ENCODE measurements around the gene BAIAP2L2.

The BAIAP2L2 gene

GRCh38 chr22:38106814-38107578 is 3.5 kb downstream of the BAIAP2L2 start:
- DNase-seq = no peak

DNA sequence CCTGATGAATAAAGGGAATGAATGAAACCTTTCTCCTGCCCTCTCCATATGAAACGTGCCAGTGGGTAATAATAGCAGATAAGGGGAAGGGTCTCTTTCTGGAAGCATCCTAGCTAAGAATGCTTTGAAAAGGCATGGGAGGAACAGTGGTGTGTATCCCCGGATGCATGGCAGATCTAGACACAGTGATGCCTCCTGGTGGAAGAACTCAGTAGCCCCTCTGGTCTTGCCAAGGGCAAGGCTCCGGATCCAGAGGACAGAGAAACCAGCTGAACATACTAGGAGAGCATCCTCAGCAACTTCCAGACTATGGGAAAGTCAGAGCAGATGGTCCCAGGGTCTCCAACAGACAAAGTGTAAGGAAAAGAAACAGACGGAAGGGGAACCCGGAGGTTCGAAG is 6.4 kb downstream of the BAIAP2L2 start:
- no peak for DNase-seq

- no peak for DNase-seq
These were observed 6.8 kb downstream of the BAIAP2L2 start for GRCh38 chr22:38103641-38104040.

- no peak for DNase-seq
These were observed 11.9 kb downstream of the BAIAP2L2 start for GRCh38 chr22:38098410-38099249.

DNA sequence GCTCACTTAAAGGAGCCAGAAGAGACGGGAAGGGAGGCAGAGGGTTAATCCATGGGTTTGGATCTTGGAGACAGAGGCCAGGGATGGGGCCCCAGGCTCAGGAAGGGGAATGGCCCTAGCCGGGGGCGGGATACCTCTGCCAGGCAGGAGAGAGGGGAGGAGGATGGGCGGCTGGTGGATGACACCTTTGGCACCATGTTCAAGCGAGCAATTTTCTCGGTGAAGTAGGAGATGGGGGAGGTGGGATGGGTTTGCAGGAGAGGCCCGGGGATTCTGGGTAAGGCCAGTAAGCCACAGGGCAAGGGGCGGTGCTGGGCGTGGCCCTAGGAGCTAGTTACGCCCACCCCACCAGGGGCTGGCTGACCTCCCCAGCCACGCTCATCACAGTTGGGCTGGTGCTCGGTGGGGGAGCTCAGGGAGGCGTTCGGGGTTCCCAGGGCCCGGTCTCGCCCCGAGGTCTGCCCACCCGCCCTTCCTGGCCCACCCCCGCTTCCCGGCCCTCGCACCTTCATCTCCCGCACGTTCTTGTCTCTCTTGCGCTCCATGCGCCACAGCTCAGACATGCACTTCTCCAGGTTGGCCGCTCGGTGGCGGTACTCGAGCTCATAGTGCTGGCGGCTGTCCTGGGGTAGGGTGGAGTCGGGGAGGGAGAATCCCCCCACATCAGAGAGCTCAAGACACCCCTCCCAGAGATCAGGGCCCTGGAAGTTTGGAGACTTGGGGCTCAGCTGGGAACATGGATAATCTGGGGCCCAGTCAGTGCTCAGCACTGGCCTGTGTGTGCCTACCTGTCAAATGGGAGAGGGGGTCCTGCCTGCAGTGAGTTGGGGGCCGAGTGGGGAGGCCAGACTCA is 12.7 kb downstream of the BAIAP2L2 start:
- DNase-seq = no peak

DNA sequence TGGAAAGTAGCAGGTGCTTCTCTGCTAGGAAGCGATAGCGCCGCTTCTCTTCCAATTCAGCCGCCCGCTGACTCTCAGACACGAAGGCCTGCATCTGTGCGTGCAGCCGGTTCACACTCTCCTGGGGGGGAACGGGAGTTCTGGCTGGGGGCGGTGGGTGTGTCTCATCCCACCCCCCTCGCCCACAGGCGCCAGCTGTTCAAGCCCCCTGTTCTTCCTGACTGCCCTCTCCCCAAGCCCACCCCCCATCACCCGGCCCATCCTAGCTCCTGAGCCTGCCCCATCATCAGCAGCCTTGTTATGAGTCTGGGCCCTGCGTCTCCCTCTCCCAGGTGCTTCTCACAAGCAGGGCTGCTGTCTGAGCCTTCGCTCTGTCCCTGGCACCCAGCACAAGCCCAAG is 13.4 kb downstream of the BAIAP2L2 start:
- no peak for DNase-seq

- DNase-seq = no peak
These were observed 21.0 kb downstream of the BAIAP2L2 start for GRCh38 chr22:38089474-38089851.

DNA sequence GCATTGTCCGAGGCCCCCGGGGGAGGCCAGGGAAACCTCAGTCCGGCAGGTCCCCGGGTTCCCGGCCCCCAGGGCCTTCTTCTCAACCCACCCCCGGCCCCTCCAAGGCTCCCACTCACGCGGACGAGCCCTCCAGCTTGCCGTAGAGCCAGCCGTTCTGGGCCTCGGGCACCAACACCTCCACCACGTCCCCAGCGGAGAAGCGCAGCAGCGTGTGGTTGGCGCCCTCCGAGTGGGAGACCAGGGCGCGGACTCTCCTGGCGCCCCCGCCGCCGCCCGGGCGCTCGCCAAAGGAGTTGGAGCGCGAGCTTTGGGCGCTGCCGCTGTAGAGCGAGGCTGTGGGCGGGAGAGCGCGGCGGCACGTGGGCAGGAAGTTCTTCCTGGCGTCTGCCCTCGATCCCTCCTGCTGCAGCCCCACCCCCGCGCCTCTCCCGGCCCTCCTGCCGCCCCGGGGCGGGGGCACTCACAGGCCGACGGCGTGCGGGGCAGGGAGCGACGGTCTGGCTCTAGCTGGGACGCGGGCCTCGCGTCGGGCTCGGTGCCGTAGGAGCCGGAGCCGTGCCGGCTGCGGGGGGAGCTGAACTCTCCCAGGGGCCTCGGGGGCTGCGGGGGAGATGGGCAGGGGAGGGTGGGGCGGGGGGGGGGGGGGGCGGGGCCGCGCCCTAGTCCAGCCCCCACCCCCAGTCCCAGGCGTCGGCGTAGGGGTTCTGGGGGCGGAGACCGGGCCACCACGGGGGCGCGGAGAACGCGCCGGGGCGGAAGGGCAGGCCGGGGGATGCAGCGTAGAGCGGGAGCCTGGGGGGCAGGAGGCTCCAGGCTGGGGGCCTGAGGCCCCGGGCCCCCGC is 21.6 kb downstream of the BAIAP2L2 start:
- no peak for DNase-seq

DNA sequence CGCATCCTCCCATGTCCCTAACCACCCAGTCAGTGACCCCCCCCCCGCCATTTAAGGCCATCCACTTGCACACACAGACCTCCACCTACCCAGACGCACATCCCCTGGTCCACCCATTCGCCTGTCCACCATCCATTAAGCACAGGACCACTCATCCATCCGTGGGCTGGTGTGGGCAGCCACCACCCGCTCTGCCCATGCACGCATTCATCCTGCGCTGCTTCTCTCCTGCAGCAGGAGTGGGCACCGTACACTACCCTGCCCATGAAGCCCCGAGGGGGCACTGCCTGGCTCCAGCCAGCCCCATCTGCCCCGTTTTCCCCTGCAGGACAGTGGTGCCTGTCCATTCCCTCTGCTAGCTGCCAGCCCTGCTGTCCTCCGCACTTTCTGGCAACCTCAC is 22.6 kb downstream of the BAIAP2L2 start:
- no peak for DNase-seq

DNA sequence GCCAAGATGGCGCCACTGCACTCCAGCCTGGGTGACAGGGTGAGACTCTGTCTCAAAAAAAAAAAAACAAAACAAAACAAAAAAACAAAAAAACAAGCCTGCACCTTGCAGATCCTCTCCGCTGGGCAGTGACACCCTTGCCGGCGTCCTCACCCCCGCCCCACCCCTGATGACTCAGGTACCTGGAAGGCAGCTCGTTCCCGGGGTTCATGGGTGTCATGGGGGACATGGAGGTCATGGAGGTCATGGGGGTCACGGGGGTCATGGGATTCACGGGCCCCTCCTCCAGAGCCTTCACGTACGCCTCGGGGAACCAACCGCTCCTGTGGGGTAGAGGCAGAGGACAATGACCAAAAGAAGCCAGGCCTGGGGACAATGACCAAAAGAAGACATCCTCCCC is 23.5 kb downstream of the BAIAP2L2 start:
- DNase-seq = no peak

DNA sequence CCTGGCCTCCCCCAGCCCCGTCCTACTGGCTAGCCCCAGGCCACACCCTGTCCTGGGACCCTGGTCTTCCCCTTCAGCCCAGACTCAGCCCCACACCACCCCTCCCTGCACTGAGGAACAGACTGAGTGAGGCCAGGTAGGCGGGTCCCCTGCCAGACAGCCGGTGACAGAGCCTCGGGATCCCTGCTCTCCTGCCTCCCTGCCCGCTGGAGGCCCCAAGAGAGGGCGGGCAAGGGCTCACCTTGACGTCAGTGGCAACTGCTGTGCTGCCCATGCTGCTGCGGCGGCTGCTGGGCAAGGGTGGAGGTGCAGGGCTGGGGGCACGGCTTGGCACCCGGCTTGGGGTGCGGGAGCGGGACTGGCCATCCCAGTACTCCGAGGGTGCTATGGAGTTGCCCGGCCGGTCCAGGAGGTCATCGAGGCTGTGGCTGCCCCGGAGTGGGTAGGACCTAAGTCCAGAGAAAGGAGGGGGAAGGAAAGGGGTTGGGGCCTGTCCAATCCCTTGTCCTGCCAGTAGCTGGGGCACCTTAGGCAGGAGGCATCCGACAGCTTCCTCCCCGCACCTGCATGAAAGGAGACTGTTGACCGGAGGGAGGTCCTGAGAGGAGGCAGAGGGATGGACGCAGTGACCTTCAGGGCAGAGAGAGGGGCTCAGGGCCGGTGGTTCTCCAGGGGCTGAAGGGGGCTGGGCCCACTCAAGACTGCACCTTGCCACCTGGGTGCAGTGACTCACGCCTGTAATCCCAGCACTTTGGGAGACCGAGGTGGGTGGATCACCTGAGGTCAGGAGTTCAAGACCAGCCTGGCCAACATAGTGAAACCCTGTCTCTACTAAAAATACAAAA is 24.3 kb downstream of the BAIAP2L2 start:
- no peak for DNase-seq

- no peak for DNase-seq
These were observed 25.0 kb downstream of the BAIAP2L2 start for GRCh38 chr22:38085501-38085900.

- DNase-seq = no peak
These were observed 25.4 kb downstream of the BAIAP2L2 start for GRCh38 chr22:38085056-38085455.

DNA sequence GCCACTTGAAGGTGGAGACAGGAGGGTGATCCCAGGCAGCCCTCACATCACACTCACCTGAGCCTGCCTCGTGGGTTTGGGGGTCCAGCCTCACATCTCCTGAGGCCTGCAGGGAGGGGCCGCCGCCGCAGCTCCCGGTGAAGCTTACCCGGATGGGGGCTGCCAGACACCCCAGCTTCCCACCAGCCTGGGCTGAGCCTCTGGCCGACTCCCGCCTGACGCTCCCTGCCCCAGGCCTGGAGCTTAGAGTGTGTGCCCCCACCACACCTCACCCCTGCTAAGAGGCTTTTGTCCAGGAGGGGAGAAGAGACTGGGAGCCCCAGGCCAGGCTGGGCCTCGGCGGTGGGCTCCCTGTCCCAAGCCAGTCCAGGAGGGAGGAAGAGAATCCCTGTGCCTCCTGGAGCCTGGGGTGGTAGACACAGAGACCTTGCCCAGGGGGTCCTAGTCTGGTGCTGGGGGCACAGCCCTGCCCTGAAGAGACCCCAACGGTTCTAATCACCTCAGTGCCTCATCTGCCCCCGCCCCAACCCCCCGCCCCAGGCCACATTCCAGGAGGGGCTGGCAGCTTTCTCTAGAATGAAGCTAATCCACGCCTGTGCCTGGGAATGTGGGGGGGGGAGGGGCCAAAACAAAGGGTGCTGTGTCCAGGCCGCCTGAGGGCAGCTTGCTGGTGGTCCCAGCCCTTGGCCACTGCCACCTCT is 26.4 kb downstream of the BAIAP2L2 start, which contains the start of gene SLC16A8:
Gene SLC16A8 (minus strand): TSS at position 254 of the 701 bp plus-strand sequence. CDS start 1,311 bp downstream, outside the sequence.
- DNase-seq = no peak

DNA sequence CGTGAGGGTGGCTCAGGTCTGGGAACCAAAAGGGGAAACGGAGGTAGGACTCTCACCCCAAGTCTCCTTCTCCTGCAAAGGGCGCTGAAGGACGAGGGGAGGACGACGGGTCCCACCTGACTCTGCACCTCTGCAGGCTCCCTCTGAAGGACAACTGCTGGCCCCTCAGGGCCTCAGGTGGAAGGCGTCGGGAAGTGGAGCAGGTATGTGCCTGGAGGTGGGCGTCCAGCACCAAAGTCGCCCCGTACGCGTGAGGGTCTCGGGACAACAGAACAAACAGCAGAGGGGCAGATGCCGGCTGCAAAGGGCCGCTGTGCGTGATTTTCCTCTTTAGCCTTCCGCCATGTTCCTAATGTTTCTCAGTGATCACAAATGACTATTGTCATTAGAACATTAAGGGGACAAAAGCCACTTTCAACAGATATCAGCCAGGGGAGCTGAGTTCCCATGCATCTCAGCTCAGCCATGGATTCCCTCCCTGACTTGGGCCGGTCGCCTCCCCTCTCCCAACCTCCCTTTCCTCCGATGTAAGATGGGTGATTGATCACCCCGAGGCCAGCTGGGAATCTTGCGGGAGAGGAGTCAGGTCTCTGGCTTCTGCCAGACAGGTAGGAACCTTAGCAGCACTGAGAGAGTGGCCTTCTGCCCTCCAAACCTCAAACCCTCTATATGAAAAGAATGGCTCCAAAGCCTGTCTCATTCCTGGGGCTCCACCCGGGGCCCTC is 27.3 kb downstream of the BAIAP2L2 start:
- DNase-seq = no peak

GRCh38 chr22:38081941-38082828 is 28.3 kb downstream of the BAIAP2L2 start:
- DNase-seq = no peak

DNA sequence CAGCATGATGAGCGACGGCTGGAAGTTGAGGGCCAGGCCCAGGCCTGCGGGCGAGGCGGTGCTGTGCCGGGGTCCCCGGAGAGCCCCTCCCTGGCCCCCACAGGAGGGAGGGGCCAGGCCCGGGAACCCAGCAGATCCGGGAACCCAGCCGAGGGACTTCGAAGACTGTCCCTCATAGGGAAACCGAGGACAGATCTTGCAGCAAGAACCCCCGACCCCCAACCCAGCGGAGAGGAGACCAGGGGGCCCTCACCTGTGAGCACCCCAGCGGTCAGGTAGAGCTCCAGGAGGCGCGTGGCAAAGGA is 28.9 kb downstream of the BAIAP2L2 start:
- DNase-seq = no peak

- DNase-seq = peak; percentile 13
These were observed 29.4 kb downstream of the BAIAP2L2 start for GRCh38 chr22:38080850-38081635.

All from stimulated activated CD4-positive, alpha-beta T cell treated with anti-CD3 and anti-CD28 coated beads, Interleukin-12 subunit alpha, Interleukin-12 subunit beta, amount 100 ng/mL, for 4 hours (primary cell).